ENCODE measurements around the gene NOS1AP.

The NOS1AP gene

GRCh38 chr1:162359523-162360236 lies 290.2 kb downstream of the NOS1AP start:
- TF ChIP-seq CTCF (conservative IDR thresholded peaks at IDR 0.05; ENCODE audit: low read depth, low read length): no peak
- no peak overlapping the region for H3K4me3 ChIP-seq (ENCODE audit: low read depth, low read length)
- DNase-seq (ENCODE audit: low read depth): no peak

- H3K4me3 ChIP-seq (ENCODE audit: low read depth, low read length): no peak overlapping the region
- no peak for DNase-seq (ENCODE audit: low read depth)
Observed at GRCh38 chr1:162360237-162360873, 290.9 kb downstream of the NOS1AP start.

GRCh38 chr1:162360874-162361260 lies 291.4 kb downstream of the NOS1AP start:
- TF ChIP-seq CTCF (conservative IDR thresholded peaks at IDR 0.05; ENCODE audit: low read depth, low read length): no peak
- DNase-seq (ENCODE audit: low read depth): no peak
- no peak overlapping the region for H3K4me3 ChIP-seq (ENCODE audit: low read depth, low read length)

More at GRCh38 chr1:162360237-162360873, 290.9 kb downstream of the NOS1AP start:
- no peak for TF ChIP-seq CTCF (conservative IDR thresholded peaks at IDR 0.05; ENCODE audit: low read depth, low read length)

GRCh38 chr1:162361349-162361748 lies 291.9 kb downstream of the NOS1AP start:
- H3K4me3 ChIP-seq (ENCODE audit: low read depth, low read length): no peak overlapping the region
- no peak for TF ChIP-seq CTCF (conservative IDR thresholded peaks at IDR 0.05; ENCODE audit: low read depth, low read length)
- DNase-seq (ENCODE audit: low read depth): no peak

GRCh38 chr1:162363823-162364222 lies 294.3 kb downstream of the NOS1AP start:
- H3K4me3 ChIP-seq (ENCODE audit: low read depth, low read length): no peak overlapping the region
- DNase-seq (ENCODE audit: low read depth): no peak
- TF ChIP-seq CTCF (conservative IDR thresholded peaks at IDR 0.05; ENCODE audit: low read depth, low read length): no peak

- DNase-seq (ENCODE audit: low read depth): peak; percentile 30
- no peak overlapping the region for H3K4me3 ChIP-seq (ENCODE audit: low read depth, low read length)
- TF ChIP-seq CTCF (conservative IDR thresholded peaks at IDR 0.05; ENCODE audit: low read depth, low read length): no peak
Observed at GRCh38 chr1:162364498-162364897, 295.0 kb downstream of the NOS1AP start.

Measured in choroid plexus epithelial cell (primary cell).